Neural progenitor cell (in vitro differentiated cells): ENCODE results near the gene IDNK.

Source experiments
- EZH2 ChIP-seq: fragments of 200-600 bp; sonication (generic); IDR thresholded peaks from 2 replicates; pipeline ENCODE4 v1.6.1; 2017; ENCODE audit warnings: antibody characterized with exemption, mild to moderate bottlenecking, moderate library complexity
- EZH2phosphoT487 ChIP-seq: fragments of 200-600 bp; sonication (generic); IDR thresholded peaks from 2 replicates; pipeline ENCODE4 v1.6.1; 2017; ENCODE audit warnings: antibody characterized with exemption
- TF ChIP-seq, protein P1 (sequence below): fragments of 200-600 bp; sonication (generic); IDR thresholded peaks from 2 replicates; pipeline ENCODE4 v1.5.1; 2017; ENCODE audit warnings: antibody characterized with exemption, mild to moderate bottlenecking

- TF ChIP-seq, protein P1, sequence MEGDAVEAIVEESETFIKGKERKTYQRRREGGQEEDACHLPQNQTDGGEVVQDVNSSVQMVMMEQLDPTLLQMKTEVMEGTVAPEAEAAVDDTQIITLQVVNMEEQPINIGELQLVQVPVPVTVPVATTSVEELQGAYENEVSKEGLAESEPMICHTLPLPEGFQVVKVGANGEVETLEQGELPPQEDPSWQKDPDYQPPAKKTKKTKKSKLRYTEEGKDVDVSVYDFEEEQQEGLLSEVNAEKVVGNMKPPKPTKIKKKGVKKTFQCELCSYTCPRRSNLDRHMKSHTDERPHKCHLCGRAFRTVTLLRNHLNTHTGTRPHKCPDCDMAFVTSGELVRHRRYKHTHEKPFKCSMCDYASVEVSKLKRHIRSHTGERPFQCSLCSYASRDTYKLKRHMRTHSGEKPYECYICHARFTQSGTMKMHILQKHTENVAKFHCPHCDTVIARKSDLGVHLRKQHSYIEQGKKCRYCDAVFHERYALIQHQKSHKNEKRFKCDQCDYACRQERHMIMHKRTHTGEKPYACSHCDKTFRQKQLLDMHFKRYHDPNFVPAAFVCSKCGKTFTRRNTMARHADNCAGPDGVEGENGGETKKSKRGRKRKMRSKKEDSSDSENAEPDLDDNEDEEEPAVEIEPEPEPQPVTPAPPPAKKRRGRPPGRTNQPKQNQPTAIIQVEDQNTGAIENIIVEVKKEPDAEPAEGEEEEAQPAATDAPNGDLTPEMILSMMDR: no peak
- no peak for TF ChIP-seq EZH2
- no peak for TF ChIP-seq EZH2phosphoT487
These were observed 2.2 kb downstream of the IDNK start for GRCh38 chr9:83625178-83625577.
